Stimulated activated naive CD8-positive, alpha-beta T cell treated with anti-CD3 and anti-CD28 coated beads, Interleukin-15, amount 100 ng/mL, for 72 hours (primary cell): Measurements from ENCODE around the gene PDILT.

Source experiments
- ATAC-seq: fragments of 150-1000 bp; cut with Tn5 transposase; 2 replicates; pipeline ENCODE4 v1.10.0; 2021; ENCODE audit warnings: mild to moderate bottlenecking, moderate library complexity
- DNase-seq, 2 donors: peaks; one replicate each; pipeline ENCODE4 v3.0.0; 2021 to 2022
- H3K27ac Mint-ChIP-seq, 2 donors: one replicate each; pipeline ENCODE4 v1.8.0; 2022; ENCODE audit warnings: mild to moderate bottlenecking in 2 of 2, mixed read lengths in 2 of 2, moderate library complexity in 2 of 2
- H3K27me3 Mint-ChIP-seq: one replicate; pipeline ENCODE4 v1.8.0; 2022; ENCODE audit warnings: mixed read lengths
- H3K4me1 Mint-ChIP-seq: one replicate; pipeline ENCODE4 v1.8.0; 2022; ENCODE audit warnings: mild to moderate bottlenecking, mixed read lengths
- H3K4me3 Mint-ChIP-seq, 2 donors: one replicate each; pipeline ENCODE4 v1.8.0; 2022; ENCODE audit warnings: mild to moderate bottlenecking in 2 of 2, mixed read lengths in 2 of 2, moderate library complexity in 1 of 2
- H3K9me3 Mint-ChIP-seq, 2 donors: one replicate each; pipeline ENCODE4 v1.8.0; 2022; ENCODE audit warnings: mixed read lengths in 2 of 2

Gene PDILT

GRCh38 chr16:20310421-20311395 lies 93.8 kb downstream of the PDILT start:
- ATAC-seq (no peak), DNase-seq (no peak)
- no peak overlapping the region for H3K27ac Mint-ChIP-seq
- peaks cover 0 to 5% of the 10 kb centered on the region in 2 donors for H3K9me3 Mint-ChIP-seq
- H3K4me3 Mint-ChIP-seq = no peak overlapping the region
- no peaks in the 10 kb centered on the region for H3K27me3 Mint-ChIP-seq
- H3K4me1 Mint-ChIP-seq = no peaks in the 10 kb centered on the region

- DNase-seq (no peak), ATAC-seq (no peak)
- Mint-ChIP-seq H3K4me1 (no peaks in the 10 kb centered on the region), H3K9me3 (peaks cover 0 to 5% of the 10 kb centered on the region in 2 donors), H3K27me3 (no peaks in the 10 kb centered on the region), H3K27ac (no peak overlapping the region), H3K4me3 (no peak overlapping the region)
These were observed 94.8 kb downstream of the PDILT start for GRCh38 chr16:20309786-20310185.
